Skeletal muscle cell (primary cell): ENCODE results near the gene KANK2.

Source experiments
- DNase-seq: peaks from one replicate; pipeline ENCODE4 v3.0.0-alpha.2; 2010; ENCODE audit warnings: low read depth
- H3K4me3 ChIP-seq: 2 replicates; pipeline ENCODE4 v1.5.1; 2011; ENCODE audit warnings: low read depth, mild to moderate bottlenecking, control low read depth, low read length, moderate library complexity

Gene KANK2

DNA sequence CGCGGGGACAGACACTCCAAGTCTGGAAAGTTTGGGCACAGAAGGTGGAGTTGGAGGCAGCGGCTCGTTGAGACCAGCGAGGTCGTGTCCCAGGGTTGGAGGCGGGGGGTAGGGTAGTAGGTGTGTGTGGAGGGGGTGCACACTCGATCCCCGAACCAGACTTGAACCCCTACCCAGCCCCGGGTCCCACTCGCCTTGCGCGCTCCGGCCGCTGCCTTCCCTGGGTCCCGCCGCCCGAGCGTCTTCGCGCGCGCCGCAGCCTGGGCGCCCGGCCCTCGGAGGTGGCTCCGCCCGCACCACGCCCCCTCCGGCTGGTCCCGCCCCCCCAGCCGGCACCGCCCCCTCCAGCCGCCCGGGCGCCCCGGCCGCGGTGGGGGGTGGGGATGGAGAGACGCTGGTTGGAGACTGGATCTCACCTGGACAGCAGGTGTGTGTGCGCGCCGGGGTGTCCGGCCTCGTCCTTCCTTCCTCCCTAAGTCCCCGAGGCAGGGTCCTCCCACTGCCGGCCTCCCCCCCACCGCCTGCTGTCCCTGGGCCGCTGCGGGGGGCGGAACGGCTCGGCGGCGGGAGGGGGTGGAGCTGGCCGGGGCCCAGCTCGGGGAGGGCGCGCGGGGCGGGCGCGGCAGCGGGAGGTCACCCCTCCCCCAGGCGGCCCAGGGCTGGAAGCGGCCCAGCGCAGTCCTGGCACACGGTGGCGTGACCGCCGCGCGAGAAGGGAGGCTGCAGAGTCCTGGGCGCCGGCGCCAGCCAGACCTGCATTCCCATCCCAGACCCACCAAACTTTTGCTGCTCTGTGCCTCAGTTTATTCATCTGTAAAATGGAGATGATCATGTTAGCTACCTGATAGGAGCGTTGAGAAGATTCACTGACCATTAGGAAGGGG, at the start of gene KANK2:
Gene KANK2 (minus strand): TSS at position 255 of the 884 bp plus-strand sequence. CDS start 3,034 bp downstream, outside the sequence.
- DNase-seq: no peak
- H3K4me3 ChIP-seq: peak within 1 kb of the TSS; percentile 91

GRCh38 chr19:11246941-11247340, 49.6 kb upstream of the KANK2 start:
- DNase-seq: no peak
- H3K4me3 ChIP-seq: no peak overlapping the region

GRCh38 chr19:11244846-11245589, 47.7 kb upstream of the KANK2 start:
- no peak for DNase-seq
- no peak overlapping the region for H3K4me3 ChIP-seq

- H3K4me3 ChIP-seq: no peak overlapping the region
Observed at GRCh38 chr19:11243798-11244169, 46.4 kb upstream of the KANK2 start.

DNA sequence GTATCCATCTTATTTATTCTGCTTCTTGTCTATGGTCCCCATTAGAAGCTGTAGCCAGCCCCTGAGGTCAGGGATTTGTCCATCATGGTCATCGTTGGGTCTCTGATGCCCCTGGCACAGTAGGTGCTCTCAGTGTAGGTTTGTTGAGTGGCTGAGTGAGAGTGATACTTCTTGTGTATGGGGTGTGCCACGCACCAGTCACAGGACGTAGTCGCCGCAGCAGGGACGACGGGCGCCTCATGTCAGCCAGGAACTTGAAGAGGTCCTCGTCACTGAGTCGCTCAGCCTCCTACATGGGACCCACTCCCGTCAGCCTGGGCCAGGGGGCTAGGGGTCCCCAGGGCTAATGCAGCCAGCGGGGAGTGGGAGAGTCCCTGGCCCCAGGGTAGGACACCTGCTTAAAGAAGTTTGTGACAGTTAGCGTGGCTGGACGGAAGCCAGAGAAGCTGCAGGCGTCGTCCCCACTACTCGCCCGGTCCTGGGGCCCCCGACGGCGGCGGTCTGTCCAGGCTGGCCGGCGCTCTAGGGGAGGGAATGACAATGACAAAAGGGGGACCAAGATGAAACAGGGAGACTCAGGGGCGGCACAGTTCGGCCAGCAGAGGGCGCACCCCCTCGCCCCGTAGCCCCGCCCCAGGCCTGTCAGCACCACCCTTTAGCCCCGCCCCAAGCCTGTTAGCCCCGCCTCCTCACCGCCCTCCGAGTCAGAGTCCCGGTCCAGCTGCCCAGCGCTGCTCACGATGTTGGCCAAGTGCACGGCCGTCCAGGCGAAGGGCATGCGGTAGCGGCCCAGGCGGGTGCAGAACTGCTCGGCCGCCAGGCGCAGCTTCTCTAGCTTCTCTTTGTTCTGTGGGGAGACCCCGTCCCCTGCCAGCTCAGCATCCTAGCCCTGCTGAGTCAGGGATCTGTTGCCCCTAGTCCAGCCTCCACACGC, 45.8 kb upstream of the KANK2 start:
- no peak overlapping the region for H3K4me3 ChIP-seq
- DNase-seq: peak; percentile 11

More at GRCh38 chr19:11243798-11244169, 46.4 kb upstream of the KANK2 start:
- no peak for DNase-seq

GRCh38 chr19:11242025-11242424, 44.7 kb upstream of the KANK2 start:
- no peak for DNase-seq
- H3K4me3 ChIP-seq: no peak overlapping the region

GRCh38 chr19:11240008-11240444, 42.7 kb upstream of the KANK2 start:
- DNase-seq: no peak
- H3K4me3 ChIP-seq: no peak overlapping the region

- H3K4me3 ChIP-seq: no peak within 1 kb of the TSS
- no peak for DNase-seq
Observed at GRCh38 chr19:11239377-11240000, 42.1 kb upstream of the KANK2 start, which contains the start of gene ANGPTL8. ANGPTL8 (plus strand) TSS chr19:11239619; CDS start chr19:11239638, 19 bp downstream.

GRCh38 chr19:11238781-11239376, 41.5 kb upstream of the KANK2 start:
- no peak for DNase-seq
- no peak overlapping the region for H3K4me3 ChIP-seq

GRCh38 chr19:11238041-11238440, 40.7 kb upstream of the KANK2 start:
- DNase-seq: no peak
- H3K4me3 ChIP-seq: no peak overlapping the region

- H3K4me3 ChIP-seq: no peak overlapping the region
- no peak for DNase-seq
Observed at GRCh38 chr19:11237321-11237720, 40.0 kb upstream of the KANK2 start.

GRCh38 chr19:11236324-11237301, 39.3 kb upstream of the KANK2 start:
- no peak overlapping the region for H3K4me3 ChIP-seq
- no peak for DNase-seq

- no peak for DNase-seq
- H3K4me3 ChIP-seq: no peak overlapping the region
Observed at GRCh38 chr19:11234486-11235075, 37.2 kb upstream of the KANK2 start.

DNA sequence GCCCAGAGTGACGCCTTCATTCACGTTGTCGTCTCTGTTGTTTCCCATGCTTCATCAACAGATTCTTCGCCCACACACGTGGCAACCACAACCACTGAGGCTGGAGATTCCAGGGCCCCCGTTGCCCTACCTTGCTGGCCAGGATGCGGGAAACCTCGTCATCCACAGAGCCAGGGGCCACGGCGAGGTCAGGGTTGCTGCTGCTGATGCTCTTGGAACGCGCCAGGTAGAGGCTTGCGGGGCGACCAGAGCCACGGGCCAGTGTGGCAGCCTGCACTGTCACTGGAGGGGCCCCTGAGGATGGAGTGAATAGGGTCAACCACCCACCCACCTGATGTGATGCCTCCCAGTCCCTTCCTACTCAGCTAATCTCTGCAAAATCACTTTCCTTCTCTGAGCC, 35.7 kb upstream of the KANK2 start:
- no peak overlapping the region for H3K4me3 ChIP-seq
- DNase-seq: no peak

DNA sequence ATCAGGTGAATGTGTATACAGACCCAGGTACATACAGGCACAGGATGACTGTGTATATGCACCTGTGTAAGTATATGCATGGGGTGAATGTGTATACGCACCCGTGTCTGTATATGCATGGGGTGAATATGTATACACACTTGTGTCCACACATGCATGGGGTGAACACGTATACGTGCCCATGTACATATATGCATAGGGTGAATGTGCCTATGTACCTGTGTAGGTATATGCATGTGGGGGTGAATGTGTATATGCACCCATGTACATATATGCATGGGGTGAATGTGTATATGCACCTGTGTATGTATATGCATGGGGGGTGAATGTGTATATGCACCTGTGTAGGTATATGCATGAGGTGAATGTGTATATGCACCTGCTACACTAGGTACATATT, 35.2 kb upstream of the KANK2 start:
- no peak overlapping the region for H3K4me3 ChIP-seq
- no peak for DNase-seq

GRCh38 chr19:11230621-11231386, 33.5 kb upstream of the KANK2 start:
- no peak for DNase-seq
- no peak overlapping the region for H3K4me3 ChIP-seq
